Spleen (tissue), 11 donors: ENCODE results near the gene PERM1. TPM values are rescaled to one million over a fixed set of nuclear protein-coding genes. Genes with fewer than 3 reads are reported as not detected.
A peak's percentile ranks its signal among the peaks of the same experiment; 100 is the strongest.
"Not testable (repeated sequence)": the region's sequence is repeated elsewhere in the genome, so short reads cannot be mapped to it uniquely, and the experiment has no call there.

Experiments
- DNase-seq: peaks from one replicate; pipeline ENCODE4 v3.0.0-alpha.2; 2020
- H3K27ac ChIP-seq, 8 donors: fragments of 200-600 bp; sonication (generic) in 7 of 8; 1 replicate in 4 of 8; 2 replicates in 4 of 8; pipeline versions ENCODE4 v1.5.0 to v1.8.0; 2016 to 2021; ENCODE audit warnings: inconsistent platforms in 4 of 8, mild to moderate bottlenecking in 4 of 8, moderate library complexity in 1 of 8
- H3K27me3 ChIP-seq, 7 donors: fragments of 200-600 bp; sonication (generic) in 6 of 7; replicated peaks in 1 of 7; 1 replicate in 4 of 7; 2 replicates in 3 of 7; pipeline versions ENCODE4 v1.5.0 to v1.8.0; 2016 to 2021; ENCODE audit warnings: inconsistent platforms in 3 of 7, mild to moderate bottlenecking in 1 of 7
- H3K36me3 ChIP-seq, 6 donors: fragments of 200-600 bp; sonication (generic) in 5 of 6; 1 replicate in 4 of 6; 2 replicates in 2 of 6; pipeline versions ENCODE4 v1.5.0 to v1.8.0; 2016 to 2021; ENCODE audit warnings: inconsistent platforms in 2 of 6
- H3K4me1 ChIP-seq, 6 donors: fragments of 200-600 bp; sonication (generic) in 5 of 6; 1 replicate in 3 of 6; 2 replicates in 3 of 6; pipeline versions ENCODE4 v1.5.0 to v1.8.0; 2016 to 2021; ENCODE audit warnings: inconsistent platforms in 3 of 6
- H3K4me3 ChIP-seq, 8 donors: fragments of 200-600 bp; sonication (generic) in 7 of 8; 1 replicate in 4 of 8; 2 replicates in 4 of 8; pipeline versions ENCODE4 v1.5.0 to v1.8.0; 2016 to 2021; ENCODE audit warnings: inconsistent platforms in 4 of 8, mild to moderate bottlenecking in 4 of 8, moderate library complexity in 2 of 8
- H3K9me3 ChIP-seq, 8 donors: fragments of 200-600 bp; sonication (generic) in 7 of 8; 1 replicate in 4 of 8; 2 replicates in 4 of 8; pipeline versions ENCODE4 v1.5.0 to v1.8.0; 2016 to 2021; ENCODE audit warnings: inconsistent platforms in 4 of 8
- POLR2A ChIP-seq, 3 donors: fragments of 450-650 bp; IDR thresholded peaks; one replicate each; pipeline ENCODE4 v1.5.1; 2017; ENCODE audit warnings: antibody characterized with exemption in 3 of 3, mild to moderate bottlenecking in 1 of 3
- POLR2AphosphoS5 ChIP-seq, 3 donors: sonication (generic); formaldehyde crosslinking; IDR thresholded peaks; one replicate each; pipeline ENCODE4 v1.5.1; 2017; ENCODE audit warnings: antibody characterized with exemption in 3 of 3
- WGBS, 5 donors: extraction: QIAGEN DNeasy Blood & Tissue Kit in 3 of 5; methylation state at CpG; one replicate each; pipeline versions ENCODE4 v1.1.5 to v1.1.7; 2013 to 2018; 5-methylcytosine and 5-hydroxymethylcytosine counted together
- intact Hi-C: fragments of 100-400 bp; cut with DNase I; formaldehyde crosslinking; loops from one replicate; pipeline ENCODE4 v1.15.0; 2023; ENCODE audit warnings: low total_unique reads
- polyA plus RNA-seq, 3 donors: library from polyadenylated mRNA; stranded (reverse); fragments of 200-250 nt; gene quantifications; one replicate each; pipeline ENCODE4 v1.2.1, GENCODE V29; 2013
- total RNA-seq, 7 donors: library from RNA; depleted of rRNA in 3 of 7; stranded (reverse); fragments of >200 nt in 3 of 7; fragmentation: NEBNext Ultra II Directional in 4 of 7; extraction: Animal tissue kit (Norgen Biotek cat#: 25700) in 4 of 7; gene quantifications; one replicate each; pipeline versions ENCODE4 v1.1.0 to v1.2.1, GENCODE V29; 2016 to 2021
- TF ChIP-seq, protein P1 (sequence below), 11 experiments: fragments of 200-600 bp in 7 of 11; fragments of 450-650 bp in 4 of 11; sonication (generic) in 4 of 11; IDR thresholded peaks in 8 of 11; conservative IDR thresholded peaks in 3 of 11; 1 replicate in 7 of 11; 2 replicates in 4 of 11; pipeline versions ENCODE4 v1.4.0 to v1.8.0; 2016 to 2021; ENCODE audit warnings: antibody characterized with exemption in 11 of 11, inconsistent platforms in 4 of 11, mild to moderate bottlenecking in 1 of 11
- donor health status: healthy with polysubstance abuse.
- donor health status: DM: no; HTN: no; CAD: no; lungs with moderate emphysema.
- donor health status: DM: no; HTN: no; CAD: no.
- donor health status: Bipolar disorder and iron deficiency.
- donor health status: healthy.
- donor health status: DM: no; HTN: no; CAD: no.
- donor health status: DM: yes; HTN: yes; CAD: no.

PERM1 gene
- total and polyA plus RNA-seq, 10 donors: 0.20 to 0.85 (median 0.50) TPM; not detected in 4

DNA sequence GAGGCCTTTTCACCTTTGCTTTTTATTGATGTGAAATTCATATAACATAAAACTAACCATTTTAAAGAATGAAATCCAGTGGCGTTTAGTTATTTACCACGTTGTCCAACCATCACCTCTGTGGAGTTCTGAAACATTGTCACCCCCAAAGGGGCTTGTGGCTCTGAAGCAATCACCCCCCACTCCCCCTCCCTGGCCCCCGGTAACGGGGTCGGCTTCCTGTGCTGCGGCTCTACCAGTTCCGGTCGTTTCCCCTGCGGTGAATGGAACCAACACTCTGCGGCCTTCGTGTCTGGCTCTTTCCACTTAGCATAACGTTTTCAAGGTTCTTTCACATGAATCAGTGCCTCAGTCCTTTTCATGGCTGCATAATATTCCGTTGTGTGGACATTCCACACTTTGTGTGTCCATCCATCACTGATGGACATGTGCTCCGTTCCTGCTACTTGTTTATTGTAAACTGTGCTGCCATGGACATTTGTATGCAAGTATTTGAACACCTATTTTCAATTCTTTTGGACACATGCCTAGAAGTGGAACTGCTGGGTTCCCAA is 29.6 kb upstream of the PERM1 start:
- no peaks in the 10 kb centered on the region for H3K9me3 ChIP-seq
- H3K27me3 ChIP-seq: peaks cover 0 to 5% (median 0%) of the 10 kb centered on the region in 7 donors
- peaks cover 0 to 34% (median 29%) of the 10 kb centered on the region in 6 donors for H3K4me1 ChIP-seq
- H3K36me3 ChIP-seq: no peaks in the 10 kb centered on the region
- no peak overlapping the region for H3K4me3 ChIP-seq
- no peak for DNase-seq
- intact Hi-C loops: no loop called here
- TF ChIP-seq POLR2A (IDR thresholded peaks at IDR 0.05): no peak
- TF ChIP-seq, protein P1, sequence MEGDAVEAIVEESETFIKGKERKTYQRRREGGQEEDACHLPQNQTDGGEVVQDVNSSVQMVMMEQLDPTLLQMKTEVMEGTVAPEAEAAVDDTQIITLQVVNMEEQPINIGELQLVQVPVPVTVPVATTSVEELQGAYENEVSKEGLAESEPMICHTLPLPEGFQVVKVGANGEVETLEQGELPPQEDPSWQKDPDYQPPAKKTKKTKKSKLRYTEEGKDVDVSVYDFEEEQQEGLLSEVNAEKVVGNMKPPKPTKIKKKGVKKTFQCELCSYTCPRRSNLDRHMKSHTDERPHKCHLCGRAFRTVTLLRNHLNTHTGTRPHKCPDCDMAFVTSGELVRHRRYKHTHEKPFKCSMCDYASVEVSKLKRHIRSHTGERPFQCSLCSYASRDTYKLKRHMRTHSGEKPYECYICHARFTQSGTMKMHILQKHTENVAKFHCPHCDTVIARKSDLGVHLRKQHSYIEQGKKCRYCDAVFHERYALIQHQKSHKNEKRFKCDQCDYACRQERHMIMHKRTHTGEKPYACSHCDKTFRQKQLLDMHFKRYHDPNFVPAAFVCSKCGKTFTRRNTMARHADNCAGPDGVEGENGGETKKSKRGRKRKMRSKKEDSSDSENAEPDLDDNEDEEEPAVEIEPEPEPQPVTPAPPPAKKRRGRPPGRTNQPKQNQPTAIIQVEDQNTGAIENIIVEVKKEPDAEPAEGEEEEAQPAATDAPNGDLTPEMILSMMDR (IDR thresholded peaks at IDR 0.05 in 8 of 11, conservative IDR thresholded peaks at IDR 0.05 in 3 of 11): no peak
- no peak for TF ChIP-seq POLR2AphosphoS5 (IDR thresholded peaks at IDR 0.05)
- no peak overlapping the region for H3K27ac ChIP-seq
- 54 to 74% (median 66%) methylated on average over 14 of the region's 14 CpGs for WGBS, 5 donors

DNA sequence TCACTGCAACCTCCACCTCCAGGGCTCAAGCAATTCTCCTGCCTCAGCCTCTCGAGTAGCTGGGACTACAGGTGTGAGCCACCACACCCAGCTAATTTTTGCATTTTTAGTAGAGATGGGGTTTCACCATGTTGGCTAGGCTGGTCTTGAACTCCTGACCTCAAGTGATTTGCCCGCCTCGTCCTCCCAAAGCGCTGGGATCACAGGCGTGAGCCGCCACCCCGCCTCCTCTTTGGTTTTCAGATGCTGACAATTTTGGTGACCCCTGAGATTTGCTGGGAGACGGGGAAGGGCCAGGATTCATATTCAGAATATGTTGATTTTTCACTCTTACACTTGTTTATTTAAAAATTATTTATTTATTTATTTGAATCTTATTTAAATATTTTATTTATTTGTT is 28.2 kb upstream of the PERM1 start:
- H3K36me3 ChIP-seq, DNase-seq, H3K4me3 ChIP-seq, H3K9me3 ChIP-seq, intact Hi-C loops, H3K27ac ChIP-seq: not testable (repeated sequence)
- peaks cover 0 to 18% (median 9%) of the 10 kb centered on the region in 7 donors for H3K27me3 ChIP-seq
- H3K4me1 ChIP-seq: peaks cover 0 to 38% (median 28%) of the 10 kb centered on the region in 6 donors
- WGBS, 5 donors: 89 to 94% (median 90%) methylated on average over 8 of the region's 8 CpGs

DNA sequence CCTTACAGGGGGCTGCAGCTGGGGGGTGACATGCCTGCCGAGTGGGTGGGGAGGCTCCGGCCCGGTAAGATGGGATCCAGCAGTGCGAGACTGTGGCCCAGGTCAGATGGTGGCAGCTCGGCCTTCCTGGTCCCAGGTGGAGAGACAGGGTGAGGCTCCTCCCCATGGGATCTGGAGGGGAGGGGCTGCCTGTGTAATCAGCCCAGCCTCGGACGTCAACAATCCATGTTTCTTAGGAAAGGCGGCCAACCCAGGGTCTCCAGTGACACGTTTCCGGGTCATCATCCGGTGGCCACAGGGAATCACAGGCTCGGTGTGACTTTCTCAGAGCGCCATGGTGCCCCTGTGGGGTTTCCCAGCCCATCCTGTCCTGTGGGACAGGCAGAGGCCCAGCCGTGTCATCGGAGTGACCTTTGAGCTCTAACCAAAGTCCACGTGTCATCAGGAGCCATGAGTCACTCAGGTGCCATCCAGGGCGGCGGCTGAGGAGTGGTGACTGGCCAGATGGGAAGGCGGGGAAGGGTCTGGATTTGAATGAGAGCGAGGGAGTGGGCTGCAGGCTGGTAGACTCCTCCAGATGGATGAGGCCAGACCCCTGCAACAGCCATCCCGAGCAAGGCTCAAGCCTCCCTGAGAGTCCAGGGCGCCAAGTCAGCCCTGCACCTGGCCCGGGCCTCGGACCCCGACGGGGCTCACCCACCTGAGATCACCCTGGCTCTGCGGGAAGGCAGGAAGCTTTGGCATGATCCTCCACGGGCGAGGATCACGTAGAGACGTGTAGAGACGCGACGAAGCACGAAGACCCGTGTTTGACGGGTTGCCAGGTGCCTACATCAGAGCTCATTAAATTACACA is 24.6 kb upstream of the PERM1 start:
- H3K9me3 ChIP-seq: no peaks in the 10 kb centered on the region
- TF ChIP-seq, protein P1 (IDR thresholded peaks at IDR 0.05 in 8 of 11, conservative IDR thresholded peaks at IDR 0.05 in 3 of 11): no peak
- TF ChIP-seq POLR2A (IDR thresholded peaks at IDR 0.05) (no peak), POLR2AphosphoS5 (IDR thresholded peaks at IDR 0.05) (no peak)
- peaks cover 0 to 37% (median 18%) of the 10 kb centered on the region in 6 donors for H3K4me1 ChIP-seq
- no peaks in the 10 kb centered on the region for H3K36me3 ChIP-seq
- whole genome bisulfite sequencing, 5 donors: 85 to 93% (median 88%) methylated on average over 31 to 37 of the region's 37 CpGs
- no peak overlapping the region for H3K27ac ChIP-seq
- H3K27me3 ChIP-seq: peaks cover 0 to 54% (median 31%) of the 10 kb centered on the region in 7 donors
- DNase-seq: peak; percentile 69
- no peak overlapping the region for H3K4me3 ChIP-seq
- intact Hi-C loops: no loop called here

DNA sequence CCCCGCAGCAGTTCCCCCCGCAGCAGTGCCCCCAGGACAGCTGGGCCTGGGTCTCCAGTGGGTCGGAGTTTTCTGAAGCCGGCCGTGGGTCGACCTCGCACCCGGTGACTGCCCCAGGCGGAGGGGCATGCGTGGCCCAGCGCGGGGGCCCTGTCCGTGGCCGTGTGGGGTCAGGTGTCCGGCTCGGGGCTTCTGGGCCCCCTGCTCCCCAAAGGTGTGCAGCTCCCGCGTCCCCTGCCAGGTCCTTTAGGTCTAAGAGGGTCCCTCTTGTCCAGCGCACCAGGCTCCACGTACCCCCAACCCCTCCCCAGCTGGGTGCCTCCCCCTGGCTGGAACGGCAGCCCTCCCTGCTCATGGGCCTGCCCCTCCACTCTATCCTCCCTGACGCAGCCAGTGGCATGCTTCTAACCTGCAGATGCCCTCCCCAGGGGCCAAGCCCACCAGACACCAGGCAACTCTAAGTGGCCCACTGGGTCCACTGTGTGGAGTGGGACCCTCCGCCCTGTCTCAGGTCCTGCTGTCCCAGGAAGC is 23.9 kb upstream of the PERM1 start:
- H3K4me1 ChIP-seq: peaks cover 0 to 44% (median 25%) of the 10 kb centered on the region in 6 donors
- no peak overlapping the region for H3K27ac ChIP-seq
- peaks cover 0 to 61% (median 38%) of the 10 kb centered on the region in 7 donors for H3K27me3 ChIP-seq
- WGBS, 5 donors: 68 to 89% (median 86%) methylated on average over 4 to 23 of the region's 23 CpGs
- DNase-seq: peak; percentile 73
- intact Hi-C loops: no loop called here
- no peaks in the 10 kb centered on the region for H3K36me3 ChIP-seq
- TF ChIP-seq, protein P1 (IDR thresholded peaks at IDR 0.05 in 8 of 11, conservative IDR thresholded peaks at IDR 0.05 in 3 of 11): no peak
- TF ChIP-seq POLR2AphosphoS5 (IDR thresholded peaks at IDR 0.05) (no peak), POLR2A (IDR thresholded peaks at IDR 0.05) (no peak)
- H3K9me3 ChIP-seq: no peaks in the 10 kb centered on the region
- no peak overlapping the region for H3K4me3 ChIP-seq
